ENCODE measurements around the gene FBLN2.

- TF ChIP-seq CTCF (conservative IDR thresholded peaks at IDR 0.05; ENCODE audit: low read depth, low read length) (no peak), EZH2phosphoT487 (IDR thresholded peaks at IDR 0.05; ENCODE audit: borderline replicate concordance, low read length) (no peak), EZH2 (IDR thresholded peaks at IDR 0.05; ENCODE audit: low read length, unreplicated experiment) (no peak)
These were observed 29.7 kb upstream of the FBLN2 start for GRCh38 chr3:13519006-13519791.

Measured in PC-3 (cell line).